ENCODE measurements around the gene HS3ST4.
"Not testable (repeated sequence)": the region's sequence is repeated elsewhere in the genome, so short reads cannot be mapped to it uniquely, and the experiment has no call there.

The HS3ST4 gene

DNA sequence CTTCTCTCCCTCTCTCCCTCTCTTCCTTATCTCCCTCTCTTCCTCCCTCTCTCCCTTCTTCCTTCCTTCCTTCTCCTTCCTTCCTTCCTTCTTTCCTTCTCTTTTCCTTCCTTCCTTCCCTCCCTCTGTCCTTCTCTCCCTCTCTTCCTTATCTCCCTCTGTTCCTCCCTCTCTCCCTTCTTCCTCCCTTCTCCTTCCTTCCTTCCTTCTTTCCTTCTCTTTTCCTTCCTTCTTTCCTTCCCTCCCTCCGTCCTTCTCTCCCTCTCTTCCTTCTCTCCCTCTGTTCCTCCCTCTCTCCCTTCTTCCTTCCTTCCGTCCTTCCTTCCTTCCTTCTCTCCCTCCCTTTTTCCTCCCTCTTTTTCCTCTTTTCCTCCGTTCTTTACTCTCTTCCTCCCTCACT lies 38.6 kb downstream of the HS3ST4 start:
- DNase-seq (ENCODE audit: low spot score), result no peak

DNA sequence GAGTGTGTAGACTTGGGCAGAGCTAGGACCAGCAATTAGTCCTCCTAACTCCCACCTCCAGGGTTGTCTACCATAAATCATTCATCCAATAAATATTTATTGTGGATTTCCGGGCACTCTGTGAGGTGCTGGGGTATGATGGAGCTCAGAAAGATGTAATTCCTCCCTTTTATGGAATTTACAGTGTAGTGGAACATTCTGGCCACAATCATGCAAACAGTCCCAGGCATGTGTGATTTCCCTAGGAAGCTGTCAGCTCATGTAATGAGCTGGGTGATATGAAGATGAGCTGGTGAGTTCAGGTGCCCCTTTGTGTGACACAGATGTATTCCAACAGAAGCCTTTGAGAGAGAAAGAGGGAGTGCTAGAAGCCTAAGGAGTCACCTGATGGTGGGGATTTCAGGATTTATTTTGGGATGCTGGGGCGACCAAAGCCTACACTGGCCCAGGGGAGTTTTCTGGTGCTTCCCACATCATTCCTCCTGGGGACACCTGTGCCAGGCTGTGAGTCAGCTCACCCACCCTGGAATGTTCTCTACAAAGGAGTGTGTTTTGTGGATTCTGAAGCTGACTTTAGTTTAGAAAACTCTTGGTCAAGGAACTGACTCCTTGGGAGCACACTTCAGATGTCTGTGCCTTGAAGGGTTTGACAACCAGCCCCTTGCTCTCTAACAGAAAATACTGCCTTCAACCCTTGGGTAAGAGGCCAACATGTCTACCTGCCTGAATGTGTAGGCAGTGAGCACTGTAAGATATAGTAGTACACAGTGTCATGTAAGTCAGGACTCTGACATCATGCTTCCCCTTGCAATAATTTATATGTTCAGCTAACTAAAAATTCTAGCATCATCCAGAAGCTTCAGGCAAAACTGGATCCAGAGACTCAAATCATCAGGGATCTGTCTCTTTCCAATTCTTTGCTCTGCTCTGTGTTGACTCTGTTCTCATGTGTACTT lies 42.9 kb downstream of the HS3ST4 start:
- no peak for DNase-seq (ENCODE audit: low spot score)

DNA sequence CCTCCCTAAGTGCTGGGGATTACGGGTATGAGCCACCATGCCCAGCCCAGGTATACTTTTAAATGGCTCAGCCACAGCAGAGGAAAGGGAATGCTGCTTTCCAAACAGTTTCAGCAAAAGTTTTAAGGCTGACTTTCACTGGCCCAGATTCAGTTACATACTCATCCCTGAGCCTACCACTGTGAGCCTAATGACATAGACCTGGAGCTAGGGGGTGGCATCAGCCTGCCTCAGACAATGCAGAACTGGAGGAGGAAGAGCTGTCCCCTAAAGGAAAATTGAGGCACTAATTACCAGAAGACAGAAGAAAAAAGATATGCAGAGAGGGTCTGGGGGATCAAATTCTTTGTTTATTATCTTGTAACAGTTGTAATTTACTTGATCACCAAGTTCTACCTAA lies 43.9 kb downstream of the HS3ST4 start:
- DNase-seq (ENCODE audit: low spot score), result no peak

DNA sequence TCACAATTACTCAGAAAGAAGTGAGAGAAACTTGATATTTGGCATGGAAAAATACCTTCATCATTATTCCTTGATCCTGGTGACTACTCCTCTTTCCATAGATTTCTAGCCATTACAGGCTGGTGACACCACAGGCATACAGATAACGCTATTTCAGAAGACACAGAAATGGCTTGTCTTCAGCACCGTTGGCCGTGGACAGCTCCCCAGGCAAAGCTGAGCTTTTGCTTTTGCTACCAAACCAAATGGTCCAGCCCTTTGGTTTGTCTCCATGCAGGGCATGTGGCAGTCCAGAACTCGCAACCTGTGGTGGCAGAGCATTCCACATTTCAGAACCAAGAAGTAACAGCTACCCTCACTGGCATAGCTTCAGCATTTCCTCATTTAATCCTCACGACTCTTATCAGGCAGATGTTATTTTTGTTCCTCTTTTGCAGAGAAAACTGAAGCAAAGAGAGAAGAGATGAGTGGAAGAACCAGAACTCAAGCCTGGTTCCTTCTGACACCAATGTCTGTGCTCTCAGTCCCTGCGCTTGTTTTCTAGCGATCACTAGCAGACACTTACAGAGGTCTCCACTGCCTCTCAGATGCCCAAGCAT lies 55.5 kb downstream of the HS3ST4 start:
- no peak for DNase-seq (ENCODE audit: low spot score)

DNA sequence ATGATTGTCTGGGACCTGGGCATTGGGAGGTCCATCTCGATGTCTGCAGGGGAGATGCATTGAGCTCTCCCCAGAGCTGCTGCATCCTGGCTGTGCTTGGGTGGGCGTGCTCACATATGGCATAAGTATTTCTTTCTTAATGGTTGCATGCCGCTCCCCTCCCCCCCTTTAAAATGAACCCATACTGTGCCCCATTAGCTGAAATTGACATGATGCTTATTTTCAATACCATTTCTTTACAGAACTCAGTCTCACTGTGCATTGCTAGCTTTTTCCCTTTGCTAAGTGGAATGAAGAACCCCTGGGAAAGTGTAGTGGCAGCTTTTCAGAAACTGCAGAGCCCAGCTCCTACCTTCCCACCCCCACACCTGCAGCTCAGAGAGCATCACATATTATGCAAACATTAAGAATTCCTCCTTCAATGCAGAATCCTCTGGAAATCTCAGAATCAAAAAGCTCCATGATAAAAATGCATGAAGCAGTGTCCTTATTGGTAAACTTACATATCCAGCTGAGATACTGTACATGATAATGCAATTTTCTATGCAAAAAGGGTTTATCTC lies 56.4 kb downstream of the HS3ST4 start:
- DNase-seq (ENCODE audit: low spot score), result no peak

DNA sequence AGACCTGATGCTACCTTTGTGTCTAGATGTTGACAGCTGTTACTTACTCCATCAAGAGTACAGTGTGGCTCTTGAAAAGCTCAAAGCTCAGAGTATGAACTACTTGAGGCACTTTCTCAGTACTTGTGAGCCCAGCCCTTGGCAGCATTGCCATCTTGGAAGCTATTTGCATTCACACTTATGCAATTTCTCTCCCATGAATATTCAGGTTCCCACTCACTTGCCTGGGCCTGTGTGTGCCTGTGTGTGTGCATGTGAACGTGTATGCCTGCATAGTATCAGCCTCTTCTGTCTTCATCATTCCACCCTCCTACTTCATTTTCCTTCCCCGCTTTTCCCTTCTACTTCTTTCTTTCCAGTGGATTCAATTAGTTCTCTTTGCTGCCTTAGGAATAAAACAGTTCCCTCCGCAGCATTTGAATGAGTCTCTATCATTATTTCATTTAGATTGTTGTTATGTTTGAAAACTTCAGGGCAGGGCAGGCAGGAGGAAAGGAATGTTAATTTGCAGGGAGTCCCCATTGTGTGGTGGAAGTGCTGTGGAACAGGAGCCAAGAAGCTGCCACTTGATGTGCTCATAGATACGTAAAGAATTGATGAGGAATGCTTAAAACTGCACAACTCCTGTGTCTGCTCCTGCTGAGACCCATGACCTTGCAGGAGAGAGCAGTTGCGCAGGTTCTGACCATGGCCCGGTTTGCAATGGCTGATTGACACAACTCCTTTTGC lies 58.9 kb downstream of the HS3ST4 start:
- no peak for DNase-seq (ENCODE audit: low spot score)

DNA sequence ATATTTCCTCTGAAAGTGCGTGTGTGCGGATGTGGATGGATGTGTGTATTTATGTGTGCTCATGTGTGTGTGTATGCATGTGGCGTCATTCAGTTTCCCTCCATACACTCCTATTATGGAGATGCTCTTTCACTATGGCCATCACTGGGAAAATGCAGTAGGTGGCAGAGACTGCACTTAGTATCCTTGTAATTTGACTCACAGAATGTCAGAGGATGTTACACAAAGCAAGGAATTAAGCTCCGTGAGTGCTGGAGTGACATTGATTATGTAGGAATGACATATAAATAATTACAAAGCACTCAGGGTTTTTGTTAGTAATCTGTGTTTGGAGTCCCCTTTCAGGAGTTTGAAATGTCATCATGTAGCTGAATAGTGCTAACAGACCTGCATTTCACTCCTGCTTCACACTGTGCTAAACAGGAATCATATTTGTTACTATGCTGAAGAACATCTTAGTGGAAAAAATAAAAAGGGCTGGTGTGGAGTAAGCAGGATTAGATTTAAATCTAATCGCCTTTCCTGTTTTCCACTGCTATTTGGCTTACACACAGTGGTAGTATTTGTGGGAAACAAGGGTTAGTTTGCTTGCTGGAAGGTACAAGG lies 59.6 kb downstream of the HS3ST4 start:
- DNase-seq (ENCODE audit: low spot score), result no peak

DNA sequence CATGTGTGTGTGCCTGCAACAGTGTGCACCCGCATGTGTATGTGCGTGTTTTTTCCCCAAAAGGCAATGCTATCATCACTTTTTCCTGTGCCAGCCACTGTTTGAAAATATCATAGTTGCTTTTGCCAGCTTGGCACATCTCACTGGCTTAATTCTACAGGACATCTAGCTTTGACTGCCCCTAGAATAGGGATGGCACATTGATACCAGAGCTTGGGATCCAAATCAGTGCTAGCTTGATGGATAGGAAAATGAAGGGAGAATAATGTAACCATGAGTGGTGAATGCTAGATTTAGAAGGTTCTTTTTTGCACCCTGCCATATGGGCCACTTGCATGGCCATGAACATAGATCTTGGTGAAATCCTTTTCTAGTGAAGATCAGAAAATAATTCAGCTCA lies 72.7 kb downstream of the HS3ST4 start:
- no peak for DNase-seq (ENCODE audit: low spot score)

DNA sequence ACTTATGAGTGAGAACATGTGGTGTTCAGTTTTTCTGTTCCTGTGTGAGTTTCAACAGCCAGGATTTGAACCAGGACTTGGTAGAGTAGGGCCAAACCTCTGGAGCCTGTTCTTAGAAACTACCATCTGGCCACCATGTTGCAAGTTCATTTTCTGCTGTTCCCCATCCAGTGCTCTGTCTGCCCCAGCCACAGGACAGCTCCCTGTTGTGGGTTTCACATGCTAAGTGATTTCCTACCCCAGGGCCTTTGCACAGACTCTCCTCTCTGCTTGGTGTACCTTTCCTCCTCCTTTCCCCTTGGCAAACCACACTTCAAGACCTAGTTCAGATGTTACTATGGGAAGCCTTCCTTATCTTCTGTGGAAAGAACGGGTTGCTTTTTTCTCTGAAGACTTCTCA lies 79.5 kb downstream of the HS3ST4 start:
- DNase-seq (ENCODE audit: low spot score), result no peak

DNA sequence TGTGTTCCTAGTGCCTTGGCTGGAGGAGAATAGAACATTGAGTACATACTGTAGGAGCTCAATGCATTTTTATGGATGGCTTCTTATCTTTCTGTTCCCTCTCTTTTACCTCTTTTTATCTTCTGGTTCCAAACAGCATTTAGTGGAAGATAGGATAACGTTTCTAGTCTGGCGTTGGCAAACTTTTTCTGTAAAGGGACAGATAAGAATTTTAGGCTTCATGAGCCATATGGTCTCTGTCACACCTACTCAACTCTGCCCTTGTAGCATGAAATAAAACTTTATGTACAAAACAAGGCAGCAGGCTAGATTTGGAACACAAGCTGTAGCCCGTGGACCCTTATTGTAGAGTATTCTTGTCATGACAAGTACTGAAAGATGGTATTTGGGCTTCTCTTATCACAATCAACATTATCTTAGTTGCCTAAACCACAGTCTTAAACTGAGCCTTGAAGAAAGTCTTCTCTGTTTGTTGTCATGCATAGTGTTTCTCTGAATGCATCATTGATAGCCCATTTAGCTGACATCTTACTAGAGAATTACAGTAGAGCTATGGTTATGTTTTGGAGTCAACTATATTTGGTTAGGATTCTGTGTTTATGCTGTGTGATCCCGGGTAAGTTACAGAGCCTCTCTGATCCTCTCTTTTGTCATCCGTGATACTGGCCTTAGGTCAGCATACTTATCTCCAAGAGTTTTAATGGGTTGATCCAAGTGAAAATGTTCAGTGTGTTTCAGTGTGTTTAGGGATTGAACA lies 80.2 kb downstream of the HS3ST4 start:
- no peak for DNase-seq (ENCODE audit: low spot score)

DNA sequence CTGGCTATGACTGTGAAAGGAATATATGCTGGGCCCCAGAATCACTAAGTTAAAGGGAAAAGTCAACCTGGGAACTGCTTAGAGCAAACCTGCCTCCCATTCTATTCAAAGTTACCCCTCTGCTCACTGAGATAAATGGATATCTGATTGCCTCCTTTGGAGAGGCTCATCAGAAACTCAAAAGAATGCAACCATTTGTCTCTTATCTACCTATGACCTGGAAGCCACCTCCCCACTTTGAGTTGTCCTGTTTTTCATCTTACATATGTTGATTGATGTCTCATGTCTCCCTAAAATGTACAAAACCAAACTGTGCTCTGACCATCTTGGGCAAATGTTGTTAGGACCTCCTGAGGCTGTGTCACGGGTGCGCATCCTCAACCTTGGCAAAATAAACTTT lies 84.5 kb downstream of the HS3ST4 start:
- not testable (repeated sequence) for DNase-seq (ENCODE audit: low spot score)

DNA sequence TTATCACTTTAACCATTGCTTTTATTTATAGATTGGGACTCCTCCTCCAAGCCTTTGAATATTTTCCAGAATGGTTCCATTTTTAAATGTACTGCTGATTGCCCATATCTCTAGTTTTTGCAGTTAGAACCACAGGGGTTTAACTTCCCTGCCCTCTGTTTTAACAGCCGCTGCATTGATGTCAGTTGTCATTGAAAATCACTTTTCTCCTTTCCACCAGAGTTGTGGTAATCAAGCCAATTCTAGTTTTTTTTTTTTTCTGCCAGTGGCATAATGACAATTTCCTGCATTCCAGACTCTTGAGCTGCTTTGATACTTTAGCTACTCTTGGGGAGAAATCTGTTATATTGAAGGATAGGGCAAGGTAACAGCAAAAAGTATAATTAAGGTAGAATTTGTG lies 91.5 kb downstream of the HS3ST4 start:
- DNase-seq (ENCODE audit: low spot score), result no peak

DNA sequence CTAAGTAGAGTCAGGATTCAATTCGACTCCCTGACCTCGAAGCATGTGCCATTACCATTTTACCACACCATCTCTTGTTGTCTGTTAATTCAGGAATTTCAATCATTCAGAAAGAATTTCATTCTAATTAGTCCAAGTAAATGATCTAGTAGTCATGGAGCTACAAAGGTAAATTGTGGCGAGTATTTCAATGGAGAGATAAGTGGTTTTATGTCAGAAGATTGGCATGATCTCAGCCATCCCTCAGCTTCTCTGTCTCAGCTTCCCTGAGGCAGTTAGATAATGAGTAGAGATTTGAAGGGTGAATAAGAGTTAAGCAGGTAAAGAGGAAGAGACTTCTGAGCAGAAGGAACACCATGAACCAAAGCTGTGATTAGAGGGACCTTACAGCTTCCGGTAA lies 93.6 kb downstream of the HS3ST4 start:
- no peak for DNase-seq (ENCODE audit: low spot score)

DNA sequence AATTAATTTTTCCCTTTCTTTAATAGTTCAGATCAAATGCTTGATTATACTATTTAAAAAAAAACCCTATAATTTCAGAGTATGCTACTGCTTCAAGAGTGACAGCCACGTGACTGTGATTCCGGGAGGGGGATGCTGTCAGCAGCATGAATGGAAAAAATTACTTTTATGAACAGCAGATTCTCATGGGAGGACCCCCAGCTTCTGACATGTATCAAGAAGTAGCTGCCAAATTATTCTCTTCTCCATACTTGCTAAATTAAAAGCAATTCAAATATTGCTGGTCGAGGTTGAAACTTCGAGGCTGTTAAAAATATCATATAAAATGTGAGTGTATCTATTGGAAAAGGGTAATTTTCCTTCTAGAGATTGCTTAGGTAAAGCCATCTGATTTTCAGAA lies 95.0 kb downstream of the HS3ST4 start:
- no peak for DNase-seq (ENCODE audit: low spot score)

DNA sequence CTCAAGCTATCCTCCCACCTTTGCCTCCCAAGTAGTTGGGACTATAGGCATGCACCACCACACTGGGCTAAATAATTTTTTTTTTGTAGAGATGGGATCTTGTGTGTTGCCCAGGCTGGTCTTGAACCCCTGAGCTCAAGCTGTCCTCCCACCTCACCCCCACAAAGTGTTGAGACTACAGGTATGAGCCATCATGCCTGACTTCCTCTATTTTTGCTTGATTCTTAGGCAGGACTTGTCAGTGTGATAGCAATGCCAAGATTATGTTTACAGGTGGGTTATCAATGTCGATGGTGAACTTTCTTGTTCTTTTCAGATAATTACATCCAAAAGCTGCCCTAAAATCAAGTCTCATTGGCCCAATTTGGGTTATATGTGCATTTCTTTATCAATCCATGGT lies 96.9 kb downstream of the HS3ST4 start:
- DNase-seq (ENCODE audit: low spot score), result no peak

DNA sequence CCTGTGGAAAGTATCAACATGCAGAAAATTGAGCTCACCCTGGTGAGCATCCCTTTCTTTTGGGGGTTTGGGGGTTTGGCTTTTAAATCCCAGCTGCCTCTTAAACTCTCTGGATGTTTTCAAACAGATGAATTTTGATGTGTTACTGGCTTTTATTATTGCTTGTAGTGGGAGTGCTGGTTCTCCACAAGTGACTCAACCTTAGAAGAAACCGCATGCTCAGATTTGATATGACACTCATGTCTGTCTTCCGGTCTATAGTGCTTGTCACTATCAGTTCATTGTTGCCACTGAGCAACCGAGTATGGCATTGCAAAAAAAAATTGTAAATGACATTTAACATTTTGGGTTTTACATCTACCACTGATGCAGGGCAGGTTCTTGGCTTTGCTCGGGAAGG lies 104.5 kb downstream of the HS3ST4 start:
- DNase-seq (ENCODE audit: low spot score), result no peak

DNA sequence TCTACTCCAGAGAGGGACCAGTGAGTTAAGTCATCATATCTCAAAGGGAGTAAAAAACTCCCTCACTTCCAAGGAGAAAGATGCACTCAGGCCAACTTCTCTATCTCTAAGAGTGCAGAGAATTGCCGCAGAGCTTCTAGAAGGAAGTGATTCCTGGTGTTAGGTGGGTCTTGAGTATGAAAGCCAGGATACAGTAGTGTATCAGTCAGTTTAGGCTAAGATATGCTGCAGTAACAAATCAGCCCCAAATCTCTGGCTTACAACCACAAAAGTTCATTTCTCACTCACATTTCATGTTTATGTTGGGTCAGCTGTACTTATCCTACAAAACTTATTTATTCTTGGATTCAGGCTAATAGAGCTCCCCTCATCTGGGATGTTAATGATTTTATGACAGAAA lies 106.3 kb downstream of the HS3ST4 start:
- no peak for DNase-seq (ENCODE audit: low spot score)

DNA sequence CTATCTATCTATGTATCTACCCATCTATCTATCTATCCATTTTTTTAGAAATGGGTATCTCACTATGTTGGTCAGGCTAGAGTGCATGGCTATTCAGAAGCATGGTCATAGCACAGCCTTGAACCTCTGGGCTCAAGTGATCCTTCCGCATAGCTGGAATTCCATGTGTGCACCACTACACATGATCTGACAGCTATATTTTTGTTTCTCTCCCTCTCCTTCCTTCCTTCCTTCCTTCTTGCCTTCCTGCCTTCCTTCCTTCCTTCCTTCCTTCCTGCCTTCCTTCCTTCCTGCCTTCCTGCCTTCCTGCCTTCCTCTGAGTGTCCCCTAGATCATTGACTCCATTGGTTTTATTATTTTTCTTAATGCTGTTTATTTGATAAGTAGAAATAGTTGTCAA lies 108.1 kb downstream of the HS3ST4 start:
- DNase-seq (ENCODE audit: low spot score), result no peak

DNA sequence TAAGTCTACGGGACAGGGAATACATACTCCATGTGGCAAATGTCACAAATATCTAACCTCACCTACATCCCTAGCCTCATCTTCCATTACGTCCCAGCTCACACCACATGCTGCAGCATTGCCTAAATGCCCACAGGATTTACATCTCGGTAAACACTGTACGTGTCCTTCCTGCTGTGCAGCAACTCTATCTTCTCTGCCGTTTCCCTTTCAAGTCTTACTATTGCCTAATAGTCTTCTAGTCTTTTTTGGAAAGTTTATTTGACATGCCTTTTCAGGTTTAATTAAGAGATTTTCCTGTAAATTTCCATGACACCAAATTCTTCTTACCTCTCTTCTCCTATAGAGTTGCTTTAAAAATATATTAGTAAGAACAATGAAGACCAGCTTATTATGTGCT lies 120.5 kb downstream of the HS3ST4 start:
- no peak for DNase-seq (ENCODE audit: low spot score)

DNA sequence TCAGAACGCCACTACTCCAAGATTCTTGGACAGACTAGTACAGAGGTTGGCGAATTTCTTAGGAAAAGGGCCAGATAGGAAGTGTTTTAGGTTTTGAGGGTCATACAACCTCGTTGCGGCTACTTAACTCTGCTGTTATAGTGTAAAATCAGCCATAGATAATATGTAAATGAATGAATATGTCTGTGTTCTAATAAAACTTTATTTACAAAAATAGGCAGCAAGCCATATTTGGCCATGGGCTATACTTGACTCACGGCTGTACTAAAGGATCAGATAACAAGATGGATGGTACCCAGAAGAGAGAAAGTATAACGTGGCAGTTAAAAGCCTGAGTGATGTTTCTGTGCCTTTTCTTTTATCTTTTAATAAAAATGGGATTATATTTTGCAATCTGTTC lies 125.5 kb downstream of the HS3ST4 start:
- no peak for DNase-seq (ENCODE audit: low spot score)

DNA sequence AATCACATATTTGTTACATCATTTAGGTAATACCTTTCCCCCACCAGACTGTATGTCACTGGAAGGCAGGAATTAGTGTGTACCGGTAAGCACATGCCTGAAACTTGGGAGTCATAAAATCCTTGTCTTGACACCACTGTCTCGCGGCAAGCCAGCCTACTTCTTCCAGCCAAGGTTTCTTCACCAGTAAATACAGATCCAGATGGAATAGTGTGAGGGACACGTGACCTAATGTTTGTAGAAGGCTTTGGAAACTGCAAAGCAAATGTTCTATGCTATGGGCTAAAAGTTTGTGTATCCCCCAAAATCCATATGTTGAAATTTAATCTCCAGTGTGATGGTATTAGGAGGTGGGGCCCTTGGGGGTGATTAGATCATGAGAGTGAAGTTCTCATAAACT lies 126.1 kb downstream of the HS3ST4 start:
- no peak for DNase-seq (ENCODE audit: low spot score)

DNA sequence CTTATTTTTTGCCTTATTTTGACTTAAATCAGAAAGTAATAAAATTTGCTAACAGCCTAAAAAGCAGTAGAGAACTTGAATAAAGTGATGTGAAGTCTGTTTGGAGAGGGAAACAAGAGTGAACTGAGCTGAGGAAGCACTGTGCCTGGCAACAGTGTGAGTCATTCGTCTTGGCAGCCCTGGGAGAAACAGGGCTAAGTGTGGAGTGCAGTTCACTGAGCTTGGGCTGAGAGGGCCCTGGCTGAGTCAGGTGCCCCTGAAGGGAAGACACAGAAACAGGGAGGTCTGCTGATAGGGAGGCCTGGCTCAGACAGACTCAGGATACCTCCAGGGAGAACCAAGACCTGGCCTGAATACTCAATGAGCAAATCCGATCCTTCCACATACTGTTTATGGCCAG lies 132.1 kb downstream of the HS3ST4 start:
- no peak for DNase-seq (ENCODE audit: low spot score)
